ENCODE measurements around the gene UBE2V1. TPM values are rescaled to one million over a fixed set of nuclear protein-coding genes. Genes with fewer than 3 reads are reported as not detected.

UBE2V1 gene
- polyA plus RNA-seq, 1 experiment: 171 TPM

DNA sequence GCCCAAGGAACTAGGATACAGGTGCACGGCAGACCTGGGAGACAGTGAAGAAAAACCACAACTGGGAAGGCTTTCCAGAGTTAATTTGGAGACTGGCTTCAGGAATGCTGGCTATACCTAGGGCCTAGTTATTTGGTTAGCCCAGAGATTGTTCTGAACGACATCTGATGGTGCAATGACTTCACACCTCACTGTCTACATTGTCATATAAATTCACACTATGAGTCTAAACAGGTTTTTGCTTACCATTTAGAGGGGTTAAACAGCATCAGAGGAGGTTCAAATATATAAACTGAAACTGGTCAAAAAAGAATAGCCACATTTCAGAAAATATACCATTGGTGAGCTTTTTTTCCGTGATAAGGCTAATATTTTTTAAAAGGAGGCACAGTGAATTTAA, 16.7 kb downstream of the UBE2V1 start:
- TF ChIP-seq, protein P1, sequence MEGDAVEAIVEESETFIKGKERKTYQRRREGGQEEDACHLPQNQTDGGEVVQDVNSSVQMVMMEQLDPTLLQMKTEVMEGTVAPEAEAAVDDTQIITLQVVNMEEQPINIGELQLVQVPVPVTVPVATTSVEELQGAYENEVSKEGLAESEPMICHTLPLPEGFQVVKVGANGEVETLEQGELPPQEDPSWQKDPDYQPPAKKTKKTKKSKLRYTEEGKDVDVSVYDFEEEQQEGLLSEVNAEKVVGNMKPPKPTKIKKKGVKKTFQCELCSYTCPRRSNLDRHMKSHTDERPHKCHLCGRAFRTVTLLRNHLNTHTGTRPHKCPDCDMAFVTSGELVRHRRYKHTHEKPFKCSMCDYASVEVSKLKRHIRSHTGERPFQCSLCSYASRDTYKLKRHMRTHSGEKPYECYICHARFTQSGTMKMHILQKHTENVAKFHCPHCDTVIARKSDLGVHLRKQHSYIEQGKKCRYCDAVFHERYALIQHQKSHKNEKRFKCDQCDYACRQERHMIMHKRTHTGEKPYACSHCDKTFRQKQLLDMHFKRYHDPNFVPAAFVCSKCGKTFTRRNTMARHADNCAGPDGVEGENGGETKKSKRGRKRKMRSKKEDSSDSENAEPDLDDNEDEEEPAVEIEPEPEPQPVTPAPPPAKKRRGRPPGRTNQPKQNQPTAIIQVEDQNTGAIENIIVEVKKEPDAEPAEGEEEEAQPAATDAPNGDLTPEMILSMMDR (IDR thresholded peaks at IDR 0.05; ENCODE audit: low read depth, low read length): no peak
- ChIA-PET POLR2A (no interaction called here), CTCF (interaction anchor here (2.6 to 4.6 kb wide), 2 partner anchors 11 to 25 kb away, joined by 20 to 25 read pairs; no protein-coding TSS in a partner anchor)
- H3K27ac ChIP-seq (ENCODE audit: low read depth, low read length): no peak overlapping the region
- no peaks in the 10 kb centered on the region for H3K27me3 ChIP-seq (ENCODE audit: control insufficient read depth, insufficient read depth, low read length)
- no peaks in the 10 kb centered on the region for H3K9me3 ChIP-seq (ENCODE audit: control insufficient read depth, insufficient read depth, low read length)
- H3K4me3 ChIP-seq (ENCODE audit: low read depth, low read length): no peak overlapping the region
- DNase-seq (ENCODE audit: low read depth, low spot score): no peak

DNA sequence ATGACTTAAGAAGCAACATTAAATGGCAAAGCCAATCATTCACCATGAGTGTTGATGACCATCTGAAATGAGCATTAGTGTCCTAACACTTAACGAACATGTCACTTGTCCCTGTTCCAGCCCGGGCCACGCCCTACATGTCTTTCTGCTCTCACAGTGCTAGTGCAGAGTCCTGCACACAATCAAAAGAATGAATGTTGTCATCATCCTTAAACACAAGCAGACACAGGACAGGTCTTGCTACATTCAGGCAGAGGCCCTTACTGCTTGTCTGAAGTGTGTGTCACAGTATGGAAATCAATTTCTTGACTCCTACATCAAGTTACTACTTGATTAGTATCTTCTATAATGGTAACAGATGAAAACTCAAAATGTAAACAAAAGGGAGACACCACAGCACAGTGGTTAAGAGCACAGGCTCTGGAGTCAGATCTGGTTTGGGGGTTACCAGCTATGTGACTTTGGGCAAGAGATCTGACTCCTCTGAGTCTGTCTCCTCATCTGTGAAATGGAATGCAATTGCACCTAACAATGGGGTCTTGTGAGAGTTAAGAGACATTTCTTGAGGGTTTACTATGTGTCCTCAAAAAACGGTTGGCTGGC, 17.4 kb downstream of the UBE2V1 start:
- POLR2A ChIA-PET: no interaction called here
- H3K27me3 ChIP-seq (ENCODE audit: control insufficient read depth, insufficient read depth, low read length): no peaks in the 10 kb centered on the region

DNA sequence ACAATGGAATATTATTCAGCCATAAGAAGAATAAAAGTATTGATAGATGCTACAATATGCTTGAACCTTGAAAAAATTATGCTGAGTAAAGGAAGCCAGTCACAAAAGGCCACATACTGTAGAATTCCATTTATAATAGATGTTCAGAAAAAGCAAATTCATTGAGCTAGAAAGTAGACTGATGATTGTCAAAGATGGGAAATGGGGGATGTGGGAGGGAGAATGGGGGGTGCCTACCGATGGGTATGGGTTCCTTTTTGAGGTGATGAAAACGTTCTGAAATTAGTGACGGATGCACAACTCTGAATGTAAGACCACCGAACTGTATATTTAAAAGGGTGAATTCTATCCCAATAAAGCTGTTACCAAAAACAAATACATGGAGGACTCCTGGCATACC, 18.4 kb downstream of the UBE2V1 start:
- no peaks in the 10 kb centered on the region for H3K9me3 ChIP-seq (ENCODE audit: control insufficient read depth, insufficient read depth, low read length)
- H3K27me3 ChIP-seq (ENCODE audit: control insufficient read depth, insufficient read depth, low read length): no peaks in the 10 kb centered on the region
- ChIA-PET POLR2A (no interaction called here), CTCF (interaction anchor here (0.6 to 3.2 kb wide), 4 partner anchors 10 to 116 kb away, joined by 3 to 24 read pairs (median 7); no protein-coding TSS in a partner anchor)
- DNase-seq (ENCODE audit: low read depth, low spot score): no peak
- TF ChIP-seq, protein P1 (IDR thresholded peaks at IDR 0.05; ENCODE audit: low read depth, low read length): no peak
- no peak overlapping the region for H3K27ac ChIP-seq (ENCODE audit: low read depth, low read length)
- H3K4me3 ChIP-seq (ENCODE audit: low read depth, low read length): no peak overlapping the region

More for the DNA sequence above, 17.4 kb downstream of the UBE2V1 start:
- Histone ChIP-seq H3K4me3 (ENCODE audit: low read depth, low read length) (no peak overlapping the region), H3K27ac (ENCODE audit: low read depth, low read length) (no peak overlapping the region), H3K9me3 (ENCODE audit: control insufficient read depth, insufficient read depth, low read length) (no peaks in the 10 kb centered on the region)
- DNase-seq (ENCODE audit: low read depth, low spot score): no peak
- TF ChIP-seq, protein P1 (IDR thresholded peaks at IDR 0.05; ENCODE audit: low read depth, low read length): no peak
- CTCF ChIA-PET: interaction anchor here (4.6 kb wide), 1 partner anchor 24 kb away, joined by 25 read pairs; no protein-coding TSS in a partner anchor

DNA sequence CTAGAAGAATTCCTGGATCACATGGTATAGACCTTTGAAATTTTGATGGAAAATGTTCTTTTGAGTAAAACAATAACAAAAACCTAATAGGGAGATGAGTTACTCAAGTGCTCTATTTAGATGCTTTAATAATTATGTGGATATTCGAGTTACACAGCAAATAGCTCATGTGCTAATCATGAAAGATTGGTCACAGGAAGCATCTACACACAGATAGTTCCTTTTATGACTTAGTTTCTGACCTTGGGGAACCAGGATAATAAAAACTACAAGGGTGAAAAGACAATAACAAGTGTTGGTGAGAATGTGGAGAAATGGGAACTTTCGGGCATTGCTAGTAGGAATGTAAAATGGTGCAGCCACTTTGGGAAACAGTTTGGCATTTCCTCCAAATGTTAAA, 19.7 kb downstream of the UBE2V1 start:
- Histone ChIP-seq H3K4me3 (ENCODE audit: low read depth, low read length) (no peak overlapping the region), H3K27ac (ENCODE audit: low read depth, low read length) (no peak overlapping the region), H3K9me3 (ENCODE audit: control insufficient read depth, insufficient read depth, low read length) (no peaks in the 10 kb centered on the region), H3K27me3 (ENCODE audit: control insufficient read depth, insufficient read depth, low read length) (no peaks in the 10 kb centered on the region)
- TF ChIP-seq, protein P1 (IDR thresholded peaks at IDR 0.05; ENCODE audit: low read depth, low read length): no peak
- DNase-seq (ENCODE audit: low read depth, low spot score): no peak
- POLR2A ChIA-PET: interaction anchor here (0.7 kb wide), 1 partner anchor 19 kb away, joined by 3 read pairs; no protein-coding TSS in a partner anchor
- CTCF ChIA-PET: interaction anchor here (2.1 to 3.2 kb wide), 2 partner anchors 8 to 114 kb away, joined by 11 to 24 read pairs; no protein-coding TSS in a partner anchor

DNA sequence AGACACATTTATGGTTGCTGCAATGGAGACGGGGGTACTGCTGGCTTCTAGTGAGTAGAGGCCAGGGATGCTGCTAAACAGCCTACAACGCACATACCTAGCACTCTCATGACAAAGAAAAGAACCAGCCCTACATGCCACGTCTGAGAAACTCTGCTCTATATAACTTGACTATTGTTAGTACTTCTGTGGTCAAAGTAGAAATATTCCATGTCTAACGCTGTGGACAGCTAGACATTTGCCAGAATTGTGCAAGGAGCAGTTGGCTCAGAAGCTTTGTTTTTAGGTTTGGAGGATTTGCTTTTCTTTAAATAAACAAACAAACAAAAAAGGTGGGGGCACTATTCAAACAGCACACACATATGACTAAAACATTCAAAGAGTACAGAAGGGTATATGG, 20.5 kb downstream of the UBE2V1 start:
- POLR2A ChIA-PET: interaction anchor here (0.6 to 0.7 kb wide), 2 partner anchors 11 to 20 kb away, joined by 3 read pairs; no protein-coding TSS in a partner anchor
- TF ChIP-seq, protein P1 (IDR thresholded peaks at IDR 0.05; ENCODE audit: low read depth, low read length): no peak

More for the DNA sequence above, 20.5 kb downstream of the UBE2V1 start:
- Histone ChIP-seq H3K4me3 (ENCODE audit: low read depth, low read length) (no peak overlapping the region), H3K27me3 (ENCODE audit: control insufficient read depth, insufficient read depth, low read length) (no peaks in the 10 kb centered on the region), H3K9me3 (ENCODE audit: control insufficient read depth, insufficient read depth, low read length) (no peaks in the 10 kb centered on the region), H3K27ac (ENCODE audit: low read depth, low read length) (no peak overlapping the region)
- CTCF ChIA-PET: interaction anchor here (0.7 to 3.2 kb wide), 3 partner anchors 15 to 114 kb away, joined by 3 to 24 read pairs (median 3); no protein-coding TSS in a partner anchor
- no peak for DNase-seq (ENCODE audit: low read depth, low spot score)
